ENCODE data around the gene LRRC30.

The LRRC30 gene

GRCh38 chr18:7237673-7238272, 6.9 kb downstream of the LRRC30 start:
- DNase-seq (ENCODE audit: low spot score), result no peak

GRCh38 chr18:7242926-7243325, 12.0 kb downstream of the LRRC30 start:
- DNase-seq (ENCODE audit: low spot score), result no peak

DNA sequence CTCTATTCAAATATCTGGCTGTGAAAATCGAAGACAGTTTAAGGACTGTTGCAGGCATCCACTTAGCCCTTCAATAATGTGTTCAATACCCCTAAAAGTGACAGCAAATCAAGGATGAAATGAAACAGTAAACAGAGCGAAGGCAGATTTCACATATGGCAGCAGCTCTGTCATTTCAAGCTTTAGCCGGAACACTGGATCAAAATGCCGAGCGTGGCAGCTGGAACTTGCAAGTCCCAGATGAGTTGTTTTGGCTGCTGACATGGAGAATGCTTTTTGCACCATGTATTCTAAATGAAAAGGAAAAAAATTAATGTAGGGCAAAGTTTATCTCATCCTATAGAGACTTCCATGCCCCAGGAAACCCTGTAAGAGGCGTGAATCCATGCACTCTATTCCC, 18.0 kb downstream of the LRRC30 start:
- DNase-seq (ENCODE audit: low spot score), result peak; percentile 15

DNA sequence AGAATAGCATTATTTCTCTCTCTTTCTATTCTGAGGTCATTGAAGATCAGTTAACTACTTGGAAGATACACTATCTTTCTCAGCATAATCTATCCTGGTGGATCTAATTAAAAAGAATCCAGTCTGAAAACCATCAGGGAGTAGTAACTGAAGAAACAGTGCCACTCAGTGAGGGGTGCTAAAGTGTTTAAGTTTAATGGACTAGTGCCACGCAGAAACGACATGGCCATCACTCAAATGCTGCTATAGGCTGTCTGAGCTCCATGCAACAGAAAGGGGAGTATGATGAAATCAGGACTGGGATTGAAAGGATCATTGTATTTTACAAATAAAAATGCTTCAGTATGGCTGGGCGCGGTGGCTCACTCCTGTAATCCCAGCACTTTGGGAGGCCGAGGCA, 23.3 kb downstream of the LRRC30 start:
- no peak for DNase-seq (ENCODE audit: low spot score)

- DNase-seq (ENCODE audit: low spot score), result no peak
Measured at GRCh38 chr18:7255054-7255453, 24.2 kb downstream of the LRRC30 start.

- no peak for DNase-seq (ENCODE audit: low spot score)
Measured at GRCh38 chr18:7255643-7256042, 24.8 kb downstream of the LRRC30 start.

DNA sequence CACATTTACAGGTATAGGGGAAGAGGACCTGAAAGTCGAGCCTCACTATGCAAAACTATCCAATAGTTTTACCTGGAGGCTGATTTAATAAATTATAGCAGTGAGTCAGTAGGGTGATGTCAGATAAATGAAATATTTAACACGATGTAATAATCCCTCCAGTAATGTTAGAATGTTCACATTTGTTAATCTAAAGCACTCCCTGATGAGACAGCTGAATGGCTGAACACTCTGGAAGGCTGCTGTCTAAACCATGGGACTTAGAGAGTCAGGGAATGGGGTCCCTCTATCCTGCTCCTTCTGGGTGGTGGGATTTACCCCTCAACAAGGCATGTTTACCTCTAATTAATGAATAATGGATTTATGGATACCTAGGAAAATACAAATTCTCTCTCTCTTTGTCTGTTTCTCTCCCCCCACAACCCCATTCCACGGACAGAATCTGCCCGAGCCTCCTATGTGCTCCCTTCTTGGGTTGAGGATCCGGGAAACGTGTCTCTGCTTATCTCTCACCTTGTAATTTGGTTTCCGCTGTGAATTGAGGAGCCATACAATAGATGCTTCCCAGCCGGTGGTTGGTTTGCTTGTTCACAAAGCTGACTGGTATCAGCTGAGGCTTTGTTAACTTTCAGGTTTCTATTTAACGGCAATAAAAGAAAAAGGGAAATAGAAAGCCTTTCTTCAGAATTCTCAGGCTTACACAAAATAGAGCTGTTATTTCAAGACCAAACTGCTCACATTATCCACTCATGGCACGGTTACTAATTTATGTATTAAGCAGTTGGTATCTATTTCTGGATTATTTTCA, 25.9 kb downstream of the LRRC30 start:
- no peak for DNase-seq (ENCODE audit: low spot score)

DNA sequence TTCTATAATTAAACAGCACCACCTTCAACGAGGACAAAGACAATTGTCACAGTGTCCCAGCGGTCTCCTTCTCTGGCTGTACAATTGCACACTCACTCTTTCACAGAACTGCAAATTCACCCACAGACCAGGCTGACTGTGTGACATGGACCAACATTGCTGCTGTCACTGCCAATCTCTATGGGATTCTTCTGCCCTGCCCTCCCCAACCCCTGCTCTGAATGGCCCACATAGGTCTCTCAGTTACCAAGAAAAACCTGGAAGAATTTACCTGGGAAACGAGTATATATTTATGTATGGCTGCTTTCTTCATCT, 26.5 kb downstream of the LRRC30 start:
- DNase-seq (ENCODE audit: low spot score), result no peak

- peak; percentile 36 for DNase-seq (ENCODE audit: low spot score)
Measured at GRCh38 chr18:7259475-7259874, 28.6 kb downstream of the LRRC30 start.

DNA sequence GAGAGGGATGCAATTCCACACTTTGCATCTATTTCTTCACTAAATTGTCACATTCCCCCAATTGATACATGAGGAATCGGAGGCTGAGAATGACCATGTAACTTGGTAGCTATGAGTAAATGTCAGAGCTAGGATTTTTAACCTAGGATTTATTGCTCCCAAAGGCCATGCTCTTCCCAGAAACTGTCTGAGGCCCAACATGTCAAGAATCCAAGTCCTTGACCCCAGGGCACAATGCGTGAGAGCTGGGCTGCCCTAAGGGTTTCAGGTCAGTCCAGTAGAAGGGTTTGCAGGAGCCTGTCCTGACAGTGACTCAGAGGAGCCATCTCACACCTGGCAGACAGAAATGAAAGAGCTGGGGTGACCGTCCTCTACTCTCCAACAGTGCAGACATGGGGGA, 30.3 kb downstream of the LRRC30 start:
- DNase-seq (ENCODE audit: low spot score), result no peak

- DNase-seq (ENCODE audit: low spot score), result no peak
Measured at GRCh38 chr18:7267973-7268372, 37.1 kb downstream of the LRRC30 start.

DNA sequence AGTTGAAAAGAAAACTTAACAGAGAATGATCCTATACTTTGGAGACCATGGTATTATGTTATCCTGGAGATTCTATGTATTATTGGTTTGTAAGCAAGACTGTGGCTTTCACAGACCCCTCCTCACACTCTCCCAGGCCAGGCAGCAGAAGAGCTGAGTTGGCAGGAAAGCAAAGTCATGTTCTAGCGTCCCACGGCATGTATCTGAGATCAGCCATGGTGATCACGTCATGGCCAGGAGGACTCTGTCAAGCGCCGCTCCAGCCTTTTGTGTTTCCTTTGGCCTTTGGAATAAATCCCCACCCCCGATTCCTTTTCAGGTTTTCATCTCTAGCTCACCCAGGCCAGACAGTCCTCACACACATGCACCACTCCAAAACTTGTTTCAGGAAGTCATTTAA, 39.1 kb downstream of the LRRC30 start:
- no peak for DNase-seq (ENCODE audit: low spot score)

- peak; percentile 89 for DNase-seq (ENCODE audit: low spot score)
Measured at GRCh38 chr18:7272311-7273049, 41.6 kb downstream of the LRRC30 start.

DNA sequence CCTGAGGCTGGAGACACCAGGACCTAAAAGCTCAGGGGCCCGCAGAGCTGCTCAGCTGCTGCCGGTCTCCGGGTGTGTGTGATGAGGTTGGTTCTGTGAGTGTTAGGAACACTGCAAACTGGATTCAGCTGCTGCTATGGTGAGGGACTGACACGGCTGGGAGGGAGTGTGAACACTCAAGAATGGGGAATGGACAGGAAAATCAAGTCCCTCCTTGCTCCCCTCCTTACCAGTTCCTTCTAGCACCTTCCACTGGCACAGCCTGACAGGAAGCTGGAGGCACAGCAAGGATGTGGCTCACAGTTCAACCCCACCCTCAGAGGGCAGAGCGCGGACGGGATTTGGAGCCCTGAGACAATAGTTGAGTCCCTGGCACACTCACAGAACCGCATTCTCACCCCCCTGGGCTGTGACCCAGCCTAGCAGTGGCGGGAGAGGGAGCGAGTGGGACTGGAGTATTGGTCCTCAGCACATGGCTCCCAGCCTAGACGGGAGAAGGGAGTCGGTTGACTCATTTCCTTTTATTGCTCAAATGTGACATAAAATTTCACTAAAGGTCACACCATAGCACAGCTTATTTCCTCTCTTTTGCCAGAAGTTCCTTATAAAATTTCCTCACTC, 42.5 kb downstream of the LRRC30 start:
- DNase-seq (ENCODE audit: low spot score), result peak; percentile 23

DNA sequence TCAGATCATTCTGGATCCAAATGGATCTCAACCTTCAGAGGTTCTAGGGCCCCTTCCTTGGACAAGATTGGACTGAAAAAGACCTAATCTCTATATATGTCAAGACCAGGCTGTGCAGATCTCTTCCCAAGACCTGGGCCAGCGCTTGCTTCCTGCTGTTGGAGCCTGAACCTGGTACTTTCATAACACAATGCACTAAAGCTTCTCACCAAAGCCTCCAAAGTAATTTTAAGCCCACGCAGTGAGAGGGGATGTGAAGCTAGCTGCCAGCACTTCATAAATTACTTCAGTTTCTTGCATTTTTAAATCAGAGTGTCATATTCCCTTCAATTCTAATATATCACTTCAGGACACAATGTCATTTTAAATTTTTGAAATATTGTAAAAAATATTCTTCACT, 50.7 kb downstream of the LRRC30 start:
- no peak for DNase-seq (ENCODE audit: low spot score)

Measured in Ammon's horn (tissue), 1 donor.